ENCODE results near the gene PDE10A.

The PDE10A gene

DNA sequence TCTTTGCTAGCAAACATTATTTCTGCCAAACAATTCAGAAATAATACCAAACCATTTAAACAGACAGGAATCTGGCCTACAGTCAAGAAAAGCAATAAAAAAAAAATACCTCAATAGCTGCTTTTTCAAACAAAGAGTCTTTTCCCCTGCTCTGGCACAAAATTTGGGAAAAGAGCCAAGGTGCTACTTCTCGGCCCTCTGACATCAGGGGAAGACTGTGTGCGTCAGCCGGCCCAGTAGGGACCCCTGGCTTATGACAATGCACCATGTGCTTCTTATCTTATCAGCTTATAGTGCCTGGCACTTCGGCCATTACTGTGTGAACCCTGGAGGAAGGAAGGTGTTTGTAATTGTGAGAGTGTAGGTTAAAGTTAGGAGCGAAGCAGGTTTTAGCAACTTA is 89.4 kb downstream of the PDE10A start:
- no peak for DNase-seq (ENCODE audit: low read depth in 1 of 2, low spot score in 1 of 2)
- Histone ChIP-seq H3K27ac (replicated peaks) (no peak overlapping the region), H3K4me3 (replicated peaks; ENCODE audit: insufficient read depth, low read length) (no peak overlapping the region), H3K27me3 (ENCODE audit: insufficient read depth, poor library complexity, severe bottlenecking) (no peaks in the 10 kb centered on the region)
- TF ChIP-seq POLR2AphosphoS5 (IDR thresholded peaks at IDR 0.05; ENCODE audit: low read depth) = no peak
- TF ChIP-seq, protein P1, sequence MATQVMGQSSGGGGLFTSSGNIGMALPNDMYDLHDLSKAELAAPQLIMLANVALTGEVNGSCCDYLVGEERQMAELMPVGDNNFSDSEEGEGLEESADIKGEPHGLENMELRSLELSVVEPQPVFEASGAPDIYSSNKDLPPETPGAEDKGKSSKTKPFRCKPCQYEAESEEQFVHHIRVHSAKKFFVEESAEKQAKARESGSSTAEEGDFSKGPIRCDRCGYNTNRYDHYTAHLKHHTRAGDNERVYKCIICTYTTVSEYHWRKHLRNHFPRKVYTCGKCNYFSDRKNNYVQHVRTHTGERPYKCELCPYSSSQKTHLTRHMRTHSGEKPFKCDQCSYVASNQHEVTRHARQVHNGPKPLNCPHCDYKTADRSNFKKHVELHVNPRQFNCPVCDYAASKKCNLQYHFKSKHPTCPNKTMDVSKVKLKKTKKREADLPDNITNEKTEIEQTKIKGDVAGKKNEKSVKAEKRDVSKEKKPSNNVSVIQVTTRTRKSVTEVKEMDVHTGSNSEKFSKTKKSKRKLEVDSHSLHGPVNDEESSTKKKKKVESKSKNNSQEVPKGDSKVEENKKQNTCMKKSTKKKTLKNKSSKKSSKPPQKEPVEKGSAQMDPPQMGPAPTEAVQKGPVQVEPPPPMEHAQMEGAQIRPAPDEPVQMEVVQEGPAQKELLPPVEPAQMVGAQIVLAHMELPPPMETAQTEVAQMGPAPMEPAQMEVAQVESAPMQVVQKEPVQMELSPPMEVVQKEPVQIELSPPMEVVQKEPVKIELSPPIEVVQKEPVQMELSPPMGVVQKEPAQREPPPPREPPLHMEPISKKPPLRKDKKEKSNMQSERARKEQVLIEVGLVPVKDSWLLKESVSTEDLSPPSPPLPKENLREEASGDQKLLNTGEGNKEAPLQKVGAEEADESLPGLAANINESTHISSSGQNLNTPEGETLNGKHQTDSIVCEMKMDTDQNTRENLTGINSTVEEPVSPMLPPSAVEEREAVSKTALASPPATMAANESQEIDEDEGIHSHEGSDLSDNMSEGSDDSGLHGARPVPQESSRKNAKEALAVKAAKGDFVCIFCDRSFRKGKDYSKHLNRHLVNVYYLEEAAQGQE (IDR thresholded peaks at IDR 0.05; ENCODE audit: insufficient replicate concordance, low read depth) = no peak
- no peak for TF ChIP-seq CTCF (IDR thresholded peaks at IDR 0.05; ENCODE audit: insufficient read depth, low read length)
- TF ChIP-seq GABPA (IDR thresholded peaks at IDR 0.05; ENCODE audit: low read depth) = no peak
- TF ChIP-seq SPI1 (IDR thresholded peaks at IDR 0.05; ENCODE audit: borderline replicate concordance, low read depth) = no peak

DNA sequence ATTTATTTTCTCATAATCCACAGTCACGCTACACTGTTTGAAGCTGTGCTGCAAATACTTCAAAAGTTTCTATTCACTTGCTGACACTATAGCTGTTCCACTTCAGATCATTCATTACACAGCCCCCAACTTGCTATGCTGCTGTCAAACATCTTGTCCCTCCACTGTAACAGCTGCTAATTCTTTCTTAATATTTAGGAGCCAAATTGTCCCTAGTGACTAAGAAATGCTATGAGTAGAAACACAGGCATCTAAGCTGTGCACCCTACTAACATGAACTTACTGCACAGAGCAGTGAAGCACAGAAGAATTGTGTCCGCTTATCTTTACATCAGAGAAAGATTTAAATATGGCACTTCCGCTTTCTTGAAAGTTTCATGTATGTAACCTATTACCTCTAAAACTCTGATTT is 91.3 kb downstream of the PDE10A start:
- DNase-seq (ENCODE audit: low read depth in 1 of 2, low spot score in 1 of 2) = no peak
- no peak overlapping the region for H3K27ac ChIP-seq (replicated peaks)

GRCh38 chr6:165571068-165571682 is 91.9 kb downstream of the PDE10A start:
- no peak overlapping the region for H3K27ac ChIP-seq (replicated peaks)
- no peak for TF ChIP-seq POLR2AphosphoS5 (IDR thresholded peaks at IDR 0.05; ENCODE audit: low read depth)
- no peak for TF ChIP-seq SPI1 (IDR thresholded peaks at IDR 0.05; ENCODE audit: borderline replicate concordance, low read depth)
- TF ChIP-seq, protein P1 (IDR thresholded peaks at IDR 0.05; ENCODE audit: insufficient replicate concordance, low read depth) = no peak
- no peak for TF ChIP-seq CTCF (IDR thresholded peaks at IDR 0.05; ENCODE audit: insufficient read depth, low read length)
- TF ChIP-seq GABPA (IDR thresholded peaks at IDR 0.05; ENCODE audit: low read depth) = no peak
- H3K4me3 ChIP-seq (replicated peaks; ENCODE audit: insufficient read depth, low read length) = no peak overlapping the region
- no peaks in the 10 kb centered on the region for H3K27me3 ChIP-seq (ENCODE audit: insufficient read depth, poor library complexity, severe bottlenecking)
- DNase-seq (ENCODE audit: low read depth in 1 of 2, low spot score in 1 of 2) = no peak

More for the DNA sequence above, 91.3 kb downstream of the PDE10A start:
- TF ChIP-seq, protein P1 (IDR thresholded peaks at IDR 0.05; ENCODE audit: insufficient replicate concordance, low read depth) = no peak
- TF ChIP-seq SPI1 (IDR thresholded peaks at IDR 0.05; ENCODE audit: borderline replicate concordance, low read depth) (peak; percentile 92), GABPA (IDR thresholded peaks at IDR 0.05; ENCODE audit: low read depth) (no peak)
- H3K4me3 ChIP-seq (replicated peaks; ENCODE audit: insufficient read depth, low read length) = no peak overlapping the region
- H3K27me3 ChIP-seq (ENCODE audit: insufficient read depth, poor library complexity, severe bottlenecking) = no peaks in the 10 kb centered on the region

Data from HL-60 (cell line).